HG03045 (cell line): ENCODE measurements around the gene APEH.
A peak's percentile ranks its signal among the peaks of the same experiment; 100 is the strongest.
"Not testable (repeated sequence)": the region's sequence is repeated elsewhere in the genome, so short reads cannot be mapped to it uniquely, and the experiment has no call there.

Source experiments
- ATAC-seq: cut with Tn5 transposase; IDR thresholded peaks from one replicate; pipeline ENCODE4 v1.9.1; 2021; ENCODE audit warnings: mild to moderate bottlenecking, moderate library complexity; ENCODE audit not compliant: unreplicated experiment

Gene APEH

DNA sequence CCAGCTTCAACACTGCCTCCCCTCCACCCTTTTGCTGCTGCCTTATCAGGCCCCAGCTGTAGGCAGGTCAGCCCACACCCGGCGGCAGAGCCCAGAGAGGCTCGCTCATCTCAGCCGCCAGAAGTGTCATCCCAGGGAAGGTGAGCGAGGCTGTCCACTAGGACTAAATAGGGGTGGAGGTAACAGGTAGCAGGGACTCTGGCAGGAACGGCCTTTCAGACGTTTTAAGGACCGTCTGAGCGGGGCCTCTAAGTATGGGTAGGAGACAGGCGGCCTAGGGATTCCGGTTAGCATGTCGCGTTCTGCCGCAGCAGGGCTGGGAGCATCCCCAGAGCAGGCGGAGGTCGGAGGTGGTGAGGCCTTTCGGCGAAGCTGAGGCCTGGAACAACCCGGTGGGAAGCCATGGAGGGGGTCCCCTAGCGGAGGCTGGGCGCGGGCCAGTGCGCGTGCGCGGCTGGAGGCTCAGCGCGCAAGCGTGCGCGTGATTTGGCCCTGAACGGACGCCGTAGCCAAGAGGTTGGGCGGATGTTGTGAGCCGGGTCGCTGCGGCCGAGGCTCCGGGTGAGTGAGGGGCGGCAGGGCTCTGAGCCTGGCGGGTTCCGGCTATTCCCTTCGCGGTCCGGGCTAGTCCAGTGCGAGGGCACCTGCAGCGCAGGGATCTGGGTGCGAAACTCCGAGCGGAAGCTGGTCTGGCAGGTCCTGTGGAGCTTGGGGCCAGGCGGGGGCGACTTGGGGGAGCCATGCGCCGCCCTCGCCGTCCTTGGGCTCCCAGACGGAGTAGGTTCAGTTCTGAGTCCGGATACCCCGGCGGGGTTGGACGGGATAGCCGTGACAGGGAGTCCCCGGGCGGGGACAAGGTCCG, 15.1 kb downstream of the APEH start, which contains the start of the genes MST1 and RNF123:
TSS of gene MST1 (minus strand) at position 429 of the 862 bp plus-strand sequence. CDS start 783 bp downstream, outside the sequence.
TSS of gene RNF123 (plus strand) at position 512 of the 862 bp plus-strand sequence. CDS start 1,609 bp downstream, outside the sequence.
- ATAC-seq: peak; percentile 71

DNA sequence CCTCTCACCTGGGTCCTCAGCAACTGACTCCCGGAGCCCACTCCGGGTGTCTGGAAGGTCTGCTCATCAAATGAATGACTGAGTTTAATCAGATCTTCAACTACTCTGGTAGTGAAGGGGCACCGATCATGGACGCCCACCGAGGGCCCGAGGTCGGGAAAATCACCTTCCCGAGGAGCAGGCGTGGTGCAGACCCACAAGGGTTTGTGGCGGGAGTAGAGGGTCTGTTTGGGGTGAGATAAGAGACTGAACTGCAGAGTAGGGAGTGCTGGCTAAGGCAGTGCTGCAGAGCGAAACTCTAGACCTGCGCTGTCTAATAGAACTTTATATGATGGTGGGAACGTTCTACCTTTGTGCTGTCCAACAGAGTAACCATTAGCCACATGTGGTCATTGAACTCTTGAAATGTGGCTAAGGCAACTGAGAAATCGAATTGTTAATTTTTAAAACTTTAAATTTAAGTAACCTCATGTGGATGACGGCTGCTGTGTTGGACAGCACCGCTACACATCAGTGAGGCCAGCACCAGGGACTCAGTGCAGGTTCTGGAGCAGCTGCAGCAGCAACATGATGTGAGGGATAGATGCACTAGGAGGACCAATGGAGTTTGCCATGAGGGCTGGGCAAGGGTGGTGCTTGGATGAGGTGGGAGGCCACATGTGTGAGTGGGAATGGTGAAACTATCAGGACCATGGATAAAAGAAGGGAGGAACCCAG, 15.9 kb downstream of the APEH start:
- ATAC-seq: not testable (repeated sequence)

- ATAC-seq: not testable (repeated sequence)
Measured at GRCh38 chr3:49690856-49691255, 16.7 kb downstream of the APEH start.

GRCh38 chr3:49691481-49691880, 17.3 kb downstream of the APEH start:
- ATAC-seq: not testable (repeated sequence)

DNA sequence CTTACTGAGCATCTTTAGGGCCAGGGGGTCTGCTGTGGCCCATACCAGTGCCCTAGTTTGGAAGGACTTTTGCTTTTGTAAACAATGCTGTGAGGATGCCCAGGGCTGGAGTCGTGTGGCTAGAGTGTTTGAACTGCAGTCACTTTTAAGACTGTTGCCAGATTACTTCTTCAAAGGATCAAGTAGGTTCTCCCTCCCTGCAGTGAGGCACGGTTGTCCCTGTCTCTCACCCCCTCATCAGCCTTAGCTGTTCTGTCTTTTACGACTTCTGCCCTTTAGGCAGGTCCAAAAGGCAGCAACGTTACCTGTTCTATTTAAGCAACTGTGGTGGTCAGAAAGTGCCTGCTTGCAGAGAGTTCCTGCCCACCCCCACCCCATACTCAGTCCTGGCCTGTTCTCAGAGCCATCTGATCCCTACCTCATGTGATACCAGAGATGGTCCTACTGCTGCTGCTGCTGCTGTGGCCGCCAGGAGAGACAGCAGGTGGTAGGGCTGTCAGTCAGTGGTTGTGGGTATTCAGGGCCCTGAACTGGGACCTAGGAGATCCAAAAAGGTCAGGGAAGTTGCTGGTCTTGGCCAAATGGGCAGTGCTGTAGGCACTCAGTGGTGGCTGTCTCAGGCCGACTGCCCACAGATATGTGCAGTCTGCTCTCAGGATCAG, 20.4 kb downstream of the APEH start:
- not testable (repeated sequence) for ATAC-seq

GRCh38 chr3:49695350-49696015, 21.3 kb downstream of the APEH start:
- not testable (repeated sequence) for ATAC-seq

GRCh38 chr3:49699281-49699979, 25.3 kb downstream of the APEH start:
- ATAC-seq: no peak

- no peak for ATAC-seq
Measured at GRCh38 chr3:49700014-49700413, 25.9 kb downstream of the APEH start.

DNA sequence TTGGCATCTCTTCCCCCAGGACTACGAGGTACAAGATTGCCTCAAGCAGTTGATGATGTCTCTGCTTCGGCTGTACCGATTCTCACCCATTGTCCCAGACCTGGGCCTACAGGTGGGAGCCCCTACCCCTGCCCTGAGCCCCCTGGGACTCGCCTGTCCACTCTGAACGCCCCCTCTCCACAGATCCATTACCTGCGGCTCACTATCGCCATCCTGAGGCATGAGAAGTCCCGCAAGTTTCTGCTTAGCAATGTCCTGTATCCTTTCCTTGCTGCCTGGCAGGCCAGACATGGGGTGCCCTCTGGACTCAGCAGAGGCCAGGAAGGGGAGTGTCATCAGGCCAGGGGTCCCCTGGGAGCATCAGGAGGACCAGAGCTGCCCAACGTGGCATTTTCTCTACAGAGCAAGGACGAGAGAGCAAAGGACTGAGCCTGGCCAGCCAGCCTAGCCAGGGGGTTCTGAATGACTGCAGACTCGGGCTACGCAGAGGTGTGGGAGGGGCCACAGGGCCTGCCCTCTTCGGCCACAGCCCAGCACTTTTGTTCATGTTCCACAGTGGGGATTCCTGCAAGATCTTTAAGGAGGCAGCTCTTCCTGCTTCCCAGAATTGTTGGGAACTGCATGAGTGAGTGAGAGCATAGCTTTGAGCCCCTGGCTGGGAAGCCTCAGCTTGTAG, 26.4 kb downstream of the APEH start:
- ATAC-seq: no peak

DNA sequence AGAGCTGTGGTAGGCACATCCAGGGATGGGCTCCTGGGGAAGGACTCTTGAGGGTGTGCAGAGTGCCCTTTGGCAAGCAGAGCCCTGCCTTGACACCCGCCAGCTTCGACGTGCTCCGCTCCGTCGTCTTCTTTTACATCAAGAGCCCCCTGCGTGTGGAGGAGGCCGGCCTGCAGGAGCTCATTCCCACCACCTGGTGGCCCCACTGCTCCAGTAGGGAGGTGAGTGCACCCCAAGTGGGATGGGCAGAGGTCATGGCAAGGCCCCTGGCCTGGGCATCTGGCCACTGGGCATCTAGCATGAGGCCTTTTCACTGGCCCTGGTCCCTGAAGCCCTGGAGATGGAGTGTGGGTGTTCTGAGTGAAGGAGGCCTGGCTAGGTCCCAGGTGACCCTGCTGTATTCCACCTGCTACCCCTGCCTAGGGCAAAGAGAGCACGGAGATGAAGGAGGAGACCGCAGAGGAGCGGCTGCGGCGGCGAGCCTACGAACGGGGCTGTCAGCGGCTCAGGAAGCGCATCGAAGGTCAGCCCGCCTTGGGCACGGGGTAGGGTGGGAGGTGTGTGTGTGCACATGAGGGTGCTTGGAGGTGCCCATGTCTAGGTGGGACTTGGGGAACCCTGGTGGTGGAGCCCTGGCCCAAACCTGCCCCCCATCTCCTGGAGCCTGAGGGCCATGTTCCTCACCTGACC, 27.4 kb downstream of the APEH start:
- ATAC-seq: no peak

- ATAC-seq: no peak
Measured at GRCh38 chr3:49702672-49703071, 28.5 kb downstream of the APEH start.

DNA sequence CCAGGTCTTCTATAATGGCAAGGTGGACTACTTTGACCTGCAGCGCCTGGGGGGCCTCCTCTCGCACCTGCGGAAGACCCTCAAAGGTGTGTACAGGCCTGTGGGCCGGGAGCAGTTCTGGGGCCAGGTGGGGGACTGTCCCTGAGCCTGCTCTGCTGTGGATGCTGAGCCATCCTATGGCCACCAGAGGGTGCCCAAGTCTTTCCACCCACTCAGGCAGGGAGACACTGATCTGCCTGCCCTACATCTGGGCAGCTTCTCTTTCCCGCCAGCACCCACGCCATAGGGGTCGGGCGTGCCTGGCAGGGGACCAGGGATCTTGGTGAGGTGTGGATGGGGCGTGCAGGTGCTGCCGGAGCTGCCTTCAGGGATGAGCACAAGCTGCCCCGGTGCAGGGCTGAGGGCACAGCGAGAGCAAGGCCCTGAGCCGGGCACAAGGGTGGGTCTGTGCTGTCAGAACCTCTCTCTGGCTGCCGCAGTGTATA, 29.3 kb downstream of the APEH start:
- ATAC-seq: peak; percentile 60

DNA sequence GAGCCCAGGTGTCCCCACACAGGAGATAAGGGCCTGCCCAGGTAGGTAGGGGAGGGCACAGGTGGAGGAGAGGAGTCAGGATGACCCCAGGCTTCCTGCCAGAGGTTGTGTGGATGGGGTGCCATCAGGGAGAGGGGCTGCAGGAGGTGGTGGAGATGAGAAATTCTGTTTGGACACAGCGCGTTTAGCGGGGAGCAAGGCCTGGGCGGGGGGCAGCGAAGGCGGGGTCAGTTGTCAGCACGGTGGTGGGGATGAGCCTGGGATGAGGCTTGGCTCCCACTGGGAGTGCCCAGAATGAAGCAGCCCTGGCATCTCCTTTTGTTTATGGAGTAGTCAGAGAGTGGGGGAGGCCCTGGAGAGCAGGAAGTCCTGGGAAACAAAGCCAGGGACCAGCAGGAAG, 29.8 kb downstream of the APEH start:
- ATAC-seq: no peak

DNA sequence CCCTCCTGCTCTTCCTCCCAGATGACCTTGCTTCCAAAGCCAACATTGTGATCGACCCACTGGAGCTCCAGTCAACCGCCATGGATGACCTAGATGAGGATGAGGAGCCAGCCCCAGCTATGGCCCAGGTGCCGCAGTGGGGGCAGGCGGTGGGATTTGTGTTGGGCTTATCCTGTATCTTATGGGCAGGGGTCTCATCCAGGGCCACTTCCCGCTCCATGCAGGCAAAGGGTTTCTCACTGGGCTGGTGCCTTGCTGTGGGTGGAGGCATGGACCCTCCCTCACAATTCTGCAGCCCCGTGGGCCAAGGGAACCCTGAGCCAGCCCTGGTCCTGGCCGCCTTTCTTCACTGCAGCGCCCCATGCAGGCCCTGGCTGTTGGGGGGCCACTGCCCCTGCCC, 30.5 kb downstream of the APEH start:
- ATAC-seq: no peak

DNA sequence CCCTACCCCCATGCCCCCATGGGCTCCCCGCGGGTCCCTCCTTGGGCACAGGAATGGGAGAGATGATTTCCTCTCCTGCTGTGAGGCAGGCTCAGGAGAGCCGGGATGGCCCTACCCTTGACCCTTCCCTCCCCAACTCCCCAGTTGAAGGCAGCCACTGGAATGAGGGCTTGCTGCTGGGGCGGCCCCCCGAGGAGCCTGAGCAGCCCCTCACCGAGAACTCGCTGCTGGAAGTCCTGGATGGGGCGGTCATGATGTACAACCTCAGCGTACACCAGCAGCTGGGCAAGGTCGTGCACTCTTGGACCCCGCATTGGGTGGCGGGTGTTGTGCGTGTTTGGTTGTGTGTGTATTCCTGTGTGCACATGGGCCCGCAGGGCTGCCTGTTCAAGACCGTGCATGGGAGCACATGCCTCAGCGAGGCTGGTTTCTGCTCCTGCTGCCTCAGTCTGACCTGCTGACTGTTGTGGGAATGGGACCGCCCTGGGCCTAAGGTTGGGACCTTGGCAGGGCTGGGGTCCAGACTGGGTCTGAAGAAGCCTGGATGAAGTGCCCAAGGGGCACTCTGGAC, 31.3 kb downstream of the APEH start:
- no peak for ATAC-seq

DNA sequence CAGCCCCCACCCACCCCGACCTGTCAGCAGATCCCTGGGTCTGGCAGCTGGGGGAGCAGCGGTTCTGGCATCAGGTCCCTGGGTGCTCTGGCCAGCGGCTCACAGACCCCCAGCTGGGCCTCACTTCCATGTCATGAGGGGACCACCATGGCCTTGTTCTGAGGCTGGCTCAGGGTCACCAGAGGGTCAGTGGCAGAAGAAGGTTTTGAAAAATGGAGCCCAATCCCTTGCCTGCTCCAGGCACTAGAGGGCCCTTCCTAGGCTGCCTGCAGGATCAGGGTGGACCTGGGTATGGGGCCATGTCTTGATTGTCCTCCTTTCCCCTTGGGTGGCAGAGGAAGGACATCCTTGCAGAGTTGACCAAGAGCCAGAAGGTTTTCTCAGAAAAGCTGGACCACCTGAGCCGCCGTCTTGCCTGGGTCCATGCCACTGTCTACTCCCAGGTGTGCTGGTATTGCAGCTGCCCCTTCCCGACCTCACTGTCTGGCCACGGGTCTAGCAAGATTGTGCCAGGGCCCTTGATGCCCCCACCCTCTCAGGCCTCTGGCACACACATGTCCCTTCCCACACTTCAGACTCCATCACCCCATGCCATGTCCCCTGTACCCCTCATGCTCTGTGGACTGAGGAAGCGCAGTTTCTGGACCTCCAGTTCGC, 32.4 kb downstream of the APEH start:
- ATAC-seq: no peak

DNA sequence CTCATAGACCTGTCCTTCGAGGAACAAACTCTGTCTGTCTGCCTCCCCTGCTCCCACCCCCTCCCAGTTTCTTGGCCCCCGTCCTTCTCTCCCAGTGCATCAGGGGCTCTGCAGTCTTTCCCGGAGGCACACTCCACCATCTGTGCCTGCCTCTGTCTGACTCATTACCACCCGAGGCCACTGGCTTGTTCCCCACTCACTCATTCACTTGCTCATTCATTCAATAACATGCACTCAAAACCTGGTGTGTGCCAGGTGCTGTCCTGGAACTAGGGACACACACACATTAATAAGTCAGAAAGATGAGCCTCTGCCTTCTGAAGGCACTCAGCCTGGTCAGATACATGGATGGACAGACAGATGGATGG, 32.9 kb downstream of the APEH start:
- ATAC-seq: no peak

DNA sequence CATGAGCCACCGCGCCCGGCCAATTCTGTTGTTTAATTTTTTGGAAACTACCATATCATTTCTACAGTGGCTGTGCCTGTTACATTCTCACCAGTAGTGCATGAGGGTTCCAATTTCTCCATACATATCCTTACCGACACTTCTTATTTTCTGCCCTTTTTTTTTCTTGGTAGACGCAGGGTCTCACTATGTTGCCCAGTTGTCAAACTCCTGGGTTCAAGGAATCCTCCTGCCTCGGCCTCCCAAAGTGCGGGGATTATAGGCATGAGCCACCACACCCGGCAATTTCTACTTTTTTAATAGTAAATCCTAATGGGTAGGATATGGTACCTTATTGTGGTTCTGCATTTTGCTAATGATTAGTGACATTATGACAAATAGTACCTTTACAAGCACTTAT, 35.7 kb downstream of the APEH start:
- no peak for ATAC-seq
